HepG2 (cell line): ENCODE data around the gene TULP4. TPM values are rescaled to one million over a fixed set of nuclear protein-coding genes. Genes with fewer than 3 reads are reported as not detected.

ENCODE experiments used
- AHR ChIP-seq: IDR thresholded peaks from 2 replicates; pipeline ENCODE4 v1.6.1; 2018; ENCODE audit warnings: missing genetic modification reagents, missing compliant biosample characterization
- ATF1 ChIP-seq: IDR thresholded peaks from 2 replicates; pipeline ENCODE4 v1.6.1; 2016; ENCODE audit warnings: mild to moderate bottlenecking, control low read depth
- CEBPG ChIP-seq: IDR thresholded peaks from 2 replicates; pipeline ENCODE4 v1.6.1; 2016
- ETV5 ChIP-seq: IDR thresholded peaks from 2 replicates; pipeline ENCODE4 v1.6.1; 2018; ENCODE audit warnings: missing biosample characterization, missing genetic modification reagents, inconsistent platforms, borderline replicate concordance
- FOXA1 ChIP-seq, 2 experiments: fragments of 450-650 bp in 1 of 2; sonication (generic) in 1 of 2; formaldehyde crosslinking in 1 of 2; IDR thresholded peaks; 2 replicates each; pipeline versions ENCODE4 v1.4.0 to v1.6.1; 2016 to 2020; ENCODE audit warnings: missing genetic modification reagents in 1 of 2
- FOXK2 ChIP-seq: fragments of 450-650 bp; IDR thresholded peaks from 2 replicates; pipeline ENCODE4 v1.6.1; 2016
- FOXO1 ChIP-seq: sonication (generic); formaldehyde crosslinking; IDR thresholded peaks from 2 replicates; pipeline ENCODE4 v1.4.0; 2020; ENCODE audit warnings: missing genetic modification reagents
- HES4 ChIP-seq: sonication (generic); formaldehyde crosslinking; IDR thresholded peaks from 2 replicates; pipeline ENCODE4 v1.9.0; 2021; ENCODE audit warnings: mild to moderate bottlenecking, missing genetic modification reagents, borderline replicate concordance
- JARID2 ChIP-seq: sonication (generic); formaldehyde crosslinking; IDR thresholded peaks from 2 replicates; pipeline ENCODE4 v1.8.1; 2023; ENCODE audit warnings: missing genetic modification reagents, inconsistent platforms; ENCODE audit not compliant: insufficient replicate concordance
- WIZ ChIP-seq: sonication (generic); formaldehyde crosslinking; IDR thresholded peaks from 2 replicates; pipeline ENCODE4 v1.5.1; 2020; ENCODE audit warnings: mild to moderate bottlenecking, missing genetic modification reagents
- ZBTB21 ChIP-seq: sonication (generic); formaldehyde crosslinking; IDR thresholded peaks from 2 replicates; pipeline ENCODE4 v1.4.0; 2020; ENCODE audit warnings: missing genetic modification reagents
- ZFP62 ChIP-seq: sonication (generic); formaldehyde crosslinking; IDR thresholded peaks from 2 replicates; pipeline ENCODE4 v1.4.0; 2020; ENCODE audit warnings: missing genetic modification reagents
- ZMYM2 ChIP-seq: sonication (generic); formaldehyde crosslinking; IDR thresholded peaks from 2 replicates; pipeline ENCODE4 v1.8.0; 2022; ENCODE audit warnings: mild to moderate bottlenecking, missing genetic modification reagents
- ZMYM3 ChIP-seq: sonication (generic); formaldehyde crosslinking; IDR thresholded peaks from 2 replicates; pipeline ENCODE4 v1.5.1; 2020; ENCODE audit warnings: mild to moderate bottlenecking, missing genetic modification reagents
- ZNF12 ChIP-seq: sonication (generic); formaldehyde crosslinking; IDR thresholded peaks from 2 replicates; pipeline ENCODE4 v1.5.0; 2020; ENCODE audit warnings: missing genetic modification reagents
- ZNF354B ChIP-seq: sonication (generic); formaldehyde crosslinking; IDR thresholded peaks from 2 replicates; pipeline ENCODE4 v1.8.0; 2022; ENCODE audit warnings: mild to moderate bottlenecking, missing genetic modification reagents
- polyA plus RNA-seq, 8 experiments: library from polyadenylated mRNA; depleted of rRNA in 3 of 8; stranded (reverse) in 7 of 8; unstranded in 1 of 8; fragments of >200 nt; fragmentation: Illumina TruSeq in 4 of 8; extraction: Trizol in 4 of 8; gene quantifications; 2 replicates each; pipeline versions ENCODE4 v1.2.1 to v1.2.3, GENCODE V29; 2011 to 2016; ENCODE audit warnings: low read depth in 4 of 8, missing spikeins in 1 of 8, mixed read lengths in 1 of 8; ENCODE audit not compliant: insufficient read depth in 1 of 8
- total RNA-seq, 5 experiments: library from RNA; depleted of rRNA; stranded (reverse); fragments of >200 nt; fragmentation: Illumina TruSeq; extraction: Trizol; gene quantifications; 2 replicates each; pipeline ENCODE4 v1.2.3, GENCODE V29; 2016; ENCODE audit warnings: low read depth in 1 of 5
- TF ChIP-seq, protein P1 (sequence below): sonication (generic); formaldehyde crosslinking; IDR thresholded peaks from 2 replicates; pipeline ENCODE4 v1.4.0; 2020; ENCODE audit warnings: missing genetic modification reagents
- TF ChIP-seq, protein P2 (sequence below): sonication (generic); formaldehyde crosslinking; IDR thresholded peaks from 2 replicates; pipeline ENCODE4 v1.9.0; 2022; ENCODE audit warnings: low read depth, missing genetic modification reagents
- TF ChIP-seq, protein P3 (sequence below): sonication (generic); formaldehyde crosslinking; conservative IDR thresholded peaks from 2 replicates; pipeline ENCODE4 v1.4.0; 2020; ENCODE audit warnings: mild to moderate bottlenecking, missing genetic modification reagents, moderate library complexity
- TF ChIP-seq, protein P4 (sequence below): sonication (generic); formaldehyde crosslinking; conservative IDR thresholded peaks from 2 replicates; pipeline ENCODE4 v1.8.0; 2022; ENCODE audit warnings: missing genetic modification reagents
- TF ChIP-seq, protein P5 (sequence below): sonication (generic); formaldehyde crosslinking; IDR thresholded peaks from 2 replicates; pipeline ENCODE4 v1.5.0; 2020; ENCODE audit warnings: mild to moderate bottlenecking, missing genetic modification reagents

Gene TULP4
- total and polyA plus RNA-seq, 2 of the 13 experiments (the other 11 are each of a cell fraction or from before 2014, with no cell fraction given): 21.1 to 122 TPM

DNA sequence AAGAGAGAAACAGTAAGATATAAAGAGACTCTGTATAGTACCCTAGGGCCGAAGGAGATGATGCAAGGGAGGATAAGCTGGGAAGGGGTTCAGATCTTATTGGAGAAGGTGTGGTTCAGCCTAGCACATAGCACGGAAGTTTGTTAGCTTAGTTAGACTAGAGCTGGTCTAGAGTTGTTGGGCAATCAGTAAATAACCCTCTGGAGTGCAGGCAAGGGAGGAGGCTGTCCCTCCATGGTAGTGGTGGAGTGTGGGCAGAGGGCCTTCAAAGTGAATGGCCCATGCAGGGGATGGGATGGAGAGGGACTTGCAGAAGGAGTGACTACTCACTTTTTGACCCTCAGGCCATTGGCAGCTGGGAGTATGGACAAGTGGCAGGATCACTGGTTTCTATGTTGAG, 20.0 kb downstream of the TULP4 start (continued):
- TF ChIP-seq ATF1: no peak
- peak; percentile 50; the same call in 1 of the 2 replicates for TF ChIP-seq FOXO1 (CRISPR knock-in tag)
- TF ChIP-seq ZMYM2 (CRISPR knock-in tag): peak; percentile 43; the same call in 1 of the 2 replicates
- no peak for TF ChIP-seq ZBTB21 (CRISPR knock-in tag)
- peak; percentile 49; the same call in 1 of the 2 replicates for TF ChIP-seq ETV5 (CRISPR knock-in tag)
- TF ChIP-seq, protein P1, sequence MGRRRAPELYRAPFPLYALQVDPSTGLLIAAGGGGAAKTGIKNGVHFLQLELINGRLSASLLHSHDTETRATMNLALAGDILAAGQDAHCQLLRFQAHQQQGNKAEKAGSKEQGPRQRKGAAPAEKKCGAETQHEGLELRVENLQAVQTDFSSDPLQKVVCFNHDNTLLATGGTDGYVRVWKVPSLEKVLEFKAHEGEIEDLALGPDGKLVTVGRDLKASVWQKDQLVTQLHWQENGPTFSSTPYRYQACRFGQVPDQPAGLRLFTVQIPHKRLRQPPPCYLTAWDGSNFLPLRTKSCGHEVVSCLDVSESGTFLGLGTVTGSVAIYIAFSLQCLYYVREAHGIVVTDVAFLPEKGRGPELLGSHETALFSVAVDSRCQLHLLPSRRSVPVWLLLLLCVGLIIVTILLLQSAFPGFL (CRISPR knock-in tag): no peak
- TF ChIP-seq ZNF354B (CRISPR knock-in tag): no peak
- TF ChIP-seq FOXA1 (IDR thresholded peaks at IDR 0.05): no peak
- TF ChIP-seq FOXA1 (CRISPR knock-in tag; IDR thresholded peaks at IDR 0.05): peak; percentile 93
- peak; percentile 61; the same call in 1 of the 2 replicates for TF ChIP-seq ZNF12 (CRISPR knock-in tag)
- TF ChIP-seq, protein P2, sequence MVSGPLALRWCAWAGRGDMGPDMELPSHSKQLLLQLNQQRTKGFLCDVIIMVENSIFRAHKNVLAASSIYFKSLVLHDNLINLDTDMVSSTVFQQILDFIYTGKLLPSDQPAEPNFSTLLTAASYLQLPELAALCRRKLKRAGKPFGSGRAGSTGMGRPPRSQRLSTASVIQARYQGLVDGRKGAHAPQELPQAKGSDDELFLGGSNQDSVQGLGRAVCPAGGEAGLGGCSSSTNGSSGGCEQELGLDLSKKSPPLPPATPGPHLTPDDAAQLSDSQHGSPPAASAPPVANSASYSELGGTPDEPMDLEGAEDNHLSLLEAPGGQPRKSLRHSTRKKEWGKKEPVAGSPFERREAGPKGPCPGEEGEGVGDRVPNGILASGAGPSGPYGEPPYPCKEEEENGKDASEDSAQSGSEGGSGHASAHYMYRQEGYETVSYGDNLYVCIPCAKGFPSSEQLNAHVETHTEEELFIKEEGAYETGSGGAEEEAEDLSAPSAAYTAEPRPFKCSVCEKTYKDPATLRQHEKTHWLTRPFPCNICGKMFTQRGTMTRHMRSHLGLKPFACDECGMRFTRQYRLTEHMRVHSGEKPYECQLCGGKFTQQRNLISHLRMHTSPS (CRISPR knock-in tag): 0 out of 2 replicates have a peak, but pooled peaks have one; percentile 25
- 0 out of 2 replicates have a peak, but pooled peaks have one; percentile 33 for TF ChIP-seq AHR
- TF ChIP-seq FOXK2: no peak
- TF ChIP-seq, protein P3, sequence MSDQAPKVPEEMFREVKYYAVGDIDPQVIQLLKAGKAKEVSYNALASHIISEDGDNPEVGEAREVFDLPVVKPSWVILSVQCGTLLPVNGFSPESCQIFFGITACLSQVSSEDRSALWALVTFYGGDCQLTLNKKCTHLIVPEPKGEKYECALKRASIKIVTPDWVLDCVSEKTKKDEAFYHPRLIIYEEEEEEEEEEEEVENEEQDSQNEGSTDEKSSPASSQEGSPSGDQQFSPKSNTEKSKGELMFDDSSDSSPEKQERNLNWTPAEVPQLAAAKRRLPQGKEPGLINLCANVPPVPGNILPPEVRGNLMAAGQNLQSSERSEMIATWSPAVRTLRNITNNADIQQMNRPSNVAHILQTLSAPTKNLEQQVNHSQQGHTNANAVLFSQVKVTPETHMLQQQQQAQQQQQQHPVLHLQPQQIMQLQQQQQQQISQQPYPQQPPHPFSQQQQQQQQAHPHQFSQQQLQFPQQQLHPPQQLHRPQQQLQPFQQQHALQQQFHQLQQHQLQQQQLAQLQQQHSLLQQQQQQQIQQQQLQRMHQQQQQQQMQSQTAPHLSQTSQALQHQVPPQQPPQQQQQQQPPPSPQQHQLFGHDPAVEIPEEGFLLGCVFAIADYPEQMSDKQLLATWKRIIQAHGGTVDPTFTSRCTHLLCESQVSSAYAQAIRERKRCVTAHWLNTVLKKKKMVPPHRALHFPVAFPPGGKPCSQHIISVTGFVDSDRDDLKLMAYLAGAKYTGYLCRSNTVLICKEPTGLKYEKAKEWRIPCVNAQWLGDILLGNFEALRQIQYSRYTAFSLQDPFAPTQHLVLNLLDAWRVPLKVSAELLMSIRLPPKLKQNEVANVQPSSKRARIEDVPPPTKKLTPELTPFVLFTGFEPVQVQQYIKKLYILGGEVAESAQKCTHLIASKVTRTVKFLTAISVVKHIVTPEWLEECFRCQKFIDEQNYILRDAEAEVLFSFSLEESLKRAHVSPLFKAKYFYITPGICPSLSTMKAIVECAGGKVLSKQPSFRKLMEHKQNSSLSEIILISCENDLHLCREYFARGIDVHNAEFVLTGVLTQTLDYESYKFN (CRISPR knock-in tag): 0 out of 2 replicates have a peak, but pooled peaks have one; percentile 21
- TF ChIP-seq, protein P4, sequence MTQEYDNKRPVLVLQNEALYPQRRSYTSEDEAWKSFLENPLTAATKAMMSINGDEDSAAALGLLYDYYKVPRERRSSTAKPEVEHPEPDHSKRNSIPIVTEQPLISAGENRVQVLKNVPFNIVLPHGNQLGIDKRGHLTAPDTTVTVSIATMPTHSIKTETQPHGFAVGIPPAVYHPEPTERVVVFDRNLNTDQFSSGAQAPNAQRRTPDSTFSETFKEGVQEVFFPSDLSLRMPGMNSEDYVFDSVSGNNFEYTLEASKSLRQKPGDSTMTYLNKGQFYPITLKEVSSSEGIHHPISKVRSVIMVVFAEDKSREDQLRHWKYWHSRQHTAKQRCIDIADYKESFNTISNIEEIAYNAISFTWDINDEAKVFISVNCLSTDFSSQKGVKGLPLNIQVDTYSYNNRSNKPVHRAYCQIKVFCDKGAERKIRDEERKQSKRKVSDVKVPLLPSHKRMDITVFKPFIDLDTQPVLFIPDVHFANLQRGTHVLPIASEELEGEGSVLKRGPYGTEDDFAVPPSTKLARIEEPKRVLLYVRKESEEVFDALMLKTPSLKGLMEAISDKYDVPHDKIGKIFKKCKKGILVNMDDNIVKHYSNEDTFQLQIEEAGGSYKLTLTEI (CRISPR knock-in tag): no peak
- TF ChIP-seq ZMYM3 (CRISPR knock-in tag): no peak
- TF ChIP-seq JARID2: no peak
- TF ChIP-seq CEBPG (CRISPR knock-in tag): peak; percentile 94
- TF ChIP-seq, protein P5, sequence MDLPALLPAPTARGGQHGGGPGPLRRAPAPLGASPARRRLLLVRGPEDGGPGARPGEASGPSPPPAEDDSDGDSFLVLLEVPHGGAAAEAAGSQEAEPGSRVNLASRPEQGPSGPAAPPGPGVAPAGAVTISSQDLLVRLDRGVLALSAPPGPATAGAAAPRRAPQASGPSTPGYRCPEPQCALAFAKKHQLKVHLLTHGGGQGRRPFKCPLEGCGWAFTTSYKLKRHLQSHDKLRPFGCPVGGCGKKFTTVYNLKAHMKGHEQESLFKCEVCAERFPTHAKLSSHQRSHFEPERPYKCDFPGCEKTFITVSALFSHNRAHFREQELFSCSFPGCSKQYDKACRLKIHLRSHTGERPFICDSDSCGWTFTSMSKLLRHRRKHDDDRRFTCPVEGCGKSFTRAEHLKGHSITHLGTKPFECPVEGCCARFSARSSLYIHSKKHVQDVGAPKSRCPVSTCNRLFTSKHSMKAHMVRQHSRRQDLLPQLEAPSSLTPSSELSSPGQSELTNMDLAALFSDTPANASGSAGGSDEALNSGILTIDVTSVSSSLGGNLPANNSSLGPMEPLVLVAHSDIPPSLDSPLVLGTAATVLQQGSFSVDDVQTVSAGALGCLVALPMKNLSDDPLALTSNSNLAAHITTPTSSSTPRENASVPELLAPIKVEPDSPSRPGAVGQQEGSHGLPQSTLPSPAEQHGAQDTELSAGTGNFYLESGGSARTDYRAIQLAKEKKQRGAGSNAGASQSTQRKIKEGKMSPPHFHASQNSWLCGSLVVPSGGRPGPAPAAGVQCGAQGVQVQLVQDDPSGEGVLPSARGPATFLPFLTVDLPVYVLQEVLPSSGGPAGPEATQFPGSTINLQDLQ (CRISPR knock-in tag): no peak
- no peak for TF ChIP-seq ZFP62
- TF ChIP-seq WIZ: peak; percentile 37; the same call in 1 of the 2 replicates
- TF ChIP-seq HES4 (CRISPR knock-in tag): no peak
